K562 (cell line): ENCODE measurements around the gene S100A1. TPM values are rescaled to one million over a fixed set of nuclear protein-coding genes. Genes with fewer than 3 reads are reported as not detected.

Source experiments
- CC2D1A ChIP-seq: fragments of 450-650 bp; IDR thresholded peaks from 2 replicates; pipeline ENCODE4 v1.6.1; 2017; ENCODE audit warnings: mild to moderate bottlenecking
- CLOCK ChIP-seq: fragments of 250-450 bp; sonication (Bioruptor Pico); IDR thresholded peaks from 2 replicates; pipeline ENCODE4 v1.4.0; 2020; ENCODE audit warnings: mild to moderate bottlenecking, moderate library complexity, borderline replicate concordance
- MEF2D ChIP-seq: conservative IDR thresholded peaks from 2 replicates; pipeline ENCODE4 v1.6.1; 2016; ENCODE audit warnings: low read depth, missing genetic modification characterization, missing compliant biosample characterization
- NR2F6 ChIP-seq: fragments of 450-650 bp; formaldehyde crosslinking; IDR thresholded peaks from 2 replicates; pipeline ENCODE4 v1.4.0; 2020; ENCODE audit warnings: mild to moderate bottlenecking
- NRF1 ChIP-seq, 2 experiments: fragments of 450-650 bp; IDR thresholded peaks in 1 of 2; conservative IDR thresholded peaks in 1 of 2; 2 replicates each; pipeline ENCODE4 v1.6.1; 2014; ENCODE audit warnings: mild to moderate bottlenecking in 2 of 2
- POLR2H ChIP-seq: IDR thresholded peaks from 2 replicates; pipeline ENCODE4 v1.6.1; 2016; ENCODE audit warnings: missing genetic modification characterization, low read depth, mild to moderate bottlenecking, control low read depth, missing compliant biosample characterization, moderate library complexity
- RFX7 ChIP-seq: fragments of 250-450 bp; sonication (Bioruptor Pico); IDR thresholded peaks from 2 replicates; pipeline ENCODE4 v1.5.1; 2021; ENCODE audit warnings: mild to moderate bottlenecking
- XRCC3 ChIP-seq: fragments of 450-650 bp; IDR thresholded peaks from 2 replicates; pipeline ENCODE4 v1.6.1; 2017; ENCODE audit warnings: mild to moderate bottlenecking, moderate library complexity
- ZNF165 ChIP-seq: fragments of 250-450 bp; sonication (Bioruptor Pico); IDR thresholded peaks from 2 replicates; pipeline ENCODE4 v1.4.0; 2020; ENCODE audit warnings: borderline replicate concordance
- ZNF282 ChIP-seq: sonication (generic); formaldehyde crosslinking; IDR thresholded peaks from 2 replicates; pipeline ENCODE4 v1.8.1; 2023; ENCODE audit warnings: missing genetic modification reagents
- ZNF354B ChIP-seq: fragments of 250-450 bp; sonication (Bioruptor Pico); IDR thresholded peaks from 2 replicates; pipeline ENCODE4 v1.4.0; 2020
- ZNF384 ChIP-seq: IDR thresholded peaks from 2 replicates; pipeline ENCODE4 v1.6.1; 2012; ENCODE audit warnings: low read depth, low read length, improper control_type of control experiment
- polyA plus RNA-seq, 8 experiments: library from polyadenylated mRNA; depleted of rRNA in 4 of 8; stranded (reverse) in 5 of 8; unstranded in 3 of 8; fragments of >200 nt; fragmentation: Nextera tagmentation in 2 of 8; fragmentation: Illumina TruSeq in 1 of 8; extraction: Ambion mirVana in 2 of 8; extraction: Trizol in 1 of 8; gene quantifications; 2 replicates each; pipeline versions ENCODE4 v1.2.1 to v1.2.3, GENCODE V29; 2011 to 2014; ENCODE audit warnings: inconsistent platforms in 1 of 8, missing spikeins in 1 of 8
- total RNA-seq, 7 experiments: library from RNA; depleted of rRNA in 6 of 7; stranded (reverse); fragments of >200 nt in 6 of 7; fragmentation: Illumina TruSeq in 2 of 7; extraction: Trizol in 2 of 7; gene quantifications; 2 replicates each; pipeline versions ENCODE4 v1.2.1 to v1.2.3, GENCODE V29; 2011 to 2021; ENCODE audit warnings: low replicate concordance in 1 of 7

The S100A1 gene
- total and polyA plus RNA-seq, 9 of the 15 experiments (the other 6 are each of a cell fraction or from before 2014, with no cell fraction given) = 0.44 to 30.1 (median 12.7) TPM

GRCh38 chr1:153609585-153609907 is 18.7 kb upstream of the S100A1 start (continued):
- TF ChIP-seq RFX7 (CRISPR knock-in tag) (no peak), MEF2D (tag) (peak; percentile 77), CC2D1A (no peak), XRCC3 (no peak), NR2F6 (CRISPR knock-in tag) (no peak), POLR2H (tag) (no peak), ZNF165 (CRISPR knock-in tag) (no peak), ZNF384 (no peak), CLOCK (CRISPR knock-in tag) (no peak), NRF1 (conservative IDR thresholded peaks at IDR 0.05 in 1 of 2, IDR thresholded peaks at IDR 0.05 in 1 of 2) (no peak), ZNF354B (CRISPR knock-in tag) (no peak), ZNF282 (no peak)
- TF ChIP-seq, all 486 proteins: peak for 13
